HFFc6 (cell line): Measurements from ENCODE around the gene CCSER1. TPM values are rescaled to one million over a fixed set of nuclear protein-coding genes. Genes with fewer than 3 reads are reported as not detected.
"Not testable (repeated sequence)": the region's sequence is repeated elsewhere in the genome, so short reads cannot be mapped to it uniquely, and the experiment has no call there.

ENCODE experiments used
- DNase-seq: peaks from one replicate; pipeline ENCODE4 v3.0.0-alpha.2; 2018
- H3K27ac Mint-ChIP-seq: 2 replicates; pipeline ENCODE4 v1.8.0; 2020; ENCODE audit warnings: mild to moderate bottlenecking, mixed read lengths
- H3K27me3 Mint-ChIP-seq: 2 replicates; pipeline ENCODE4 v1.8.0; 2021; ENCODE audit warnings: mild to moderate bottlenecking, moderate library complexity, mixed read lengths; ENCODE audit not compliant: insufficient read depth
- H3K36me3 Mint-ChIP-seq: 2 replicates; pipeline ENCODE4 v1.8.0; 2021; ENCODE audit warnings: low read depth, mixed read lengths
- H3K4me1 Mint-ChIP-seq: 2 replicates; pipeline ENCODE4 v1.8.0; 2020; ENCODE audit warnings: low read depth, mixed read lengths
- H3K4me3 Mint-ChIP-seq: 2 replicates; pipeline ENCODE4 v1.8.0; 2020; ENCODE audit warnings: mild to moderate bottlenecking, moderate library complexity, mixed read lengths
- H3K9me3 Mint-ChIP-seq: 2 replicates; pipeline ENCODE4 v1.8.0; 2020; ENCODE audit warnings: mild to moderate bottlenecking, mixed read lengths
- CTCF ChIP-seq: fragments of 200-600 bp; sonication (generic); IDR thresholded peaks from 2 replicates; pipeline ENCODE4 v1.5.0; 2021; ENCODE audit warnings: antibody characterized with exemption, mild to moderate bottlenecking
- total RNA-seq, 6 experiments: library from RNA; stranded (reverse); fragmentation: NEBNext Ultra II Directional; extraction: Animal tissue kit (Norgen Biotek cat#: 25700); gene quantifications; 2 replicates in 1 of 6; 3 replicates in 5 of 6; pipeline ENCODE4 v1.2.3, GENCODE V29; 2021

CCSER1 gene
- total RNA-seq, 6 experiments from 2014 or later: not detected

GRCh38 chr4:91170768-91171167 lies 1043.6 kb downstream of the CCSER1 start:
- H3K27ac Mint-ChIP-seq: no peak overlapping the region
- H3K27me3 Mint-ChIP-seq: no peaks in the 10 kb centered on the region
- H3K4me3 Mint-ChIP-seq: no peak overlapping the region
- TF ChIP-seq CTCF: no peak
- H3K9me3 Mint-ChIP-seq: peaks cover 23% of the 10 kb centered on the region
- H3K36me3 Mint-ChIP-seq: no peaks in the 10 kb centered on the region
- no peak for DNase-seq
- H3K4me1 Mint-ChIP-seq: no peaks in the 10 kb centered on the region

GRCh38 chr4:91171217-91171616 lies 1044.0 kb downstream of the CCSER1 start:
- H3K36me3 Mint-ChIP-seq: no peaks in the 10 kb centered on the region
- no peaks in the 10 kb centered on the region for H3K4me1 Mint-ChIP-seq
- no peaks in the 10 kb centered on the region for H3K27me3 Mint-ChIP-seq
- no peak for DNase-seq
- H3K9me3 Mint-ChIP-seq: peaks cover 28% of the 10 kb centered on the region
- H3K4me3 Mint-ChIP-seq: no peak overlapping the region
- no peak overlapping the region for H3K27ac Mint-ChIP-seq
- no peak for TF ChIP-seq CTCF

- not testable (repeated sequence) for H3K36me3 Mint-ChIP-seq, H3K4me1 Mint-ChIP-seq, H3K4me3 Mint-ChIP-seq, H3K27me3 Mint-ChIP-seq, DNase-seq, H3K27ac Mint-ChIP-seq
- peaks cover 36% of the 10 kb centered on the region for H3K9me3 Mint-ChIP-seq
Measured at GRCh38 chr4:91185061-91185460, 1057.9 kb downstream of the CCSER1 start.

DNA sequence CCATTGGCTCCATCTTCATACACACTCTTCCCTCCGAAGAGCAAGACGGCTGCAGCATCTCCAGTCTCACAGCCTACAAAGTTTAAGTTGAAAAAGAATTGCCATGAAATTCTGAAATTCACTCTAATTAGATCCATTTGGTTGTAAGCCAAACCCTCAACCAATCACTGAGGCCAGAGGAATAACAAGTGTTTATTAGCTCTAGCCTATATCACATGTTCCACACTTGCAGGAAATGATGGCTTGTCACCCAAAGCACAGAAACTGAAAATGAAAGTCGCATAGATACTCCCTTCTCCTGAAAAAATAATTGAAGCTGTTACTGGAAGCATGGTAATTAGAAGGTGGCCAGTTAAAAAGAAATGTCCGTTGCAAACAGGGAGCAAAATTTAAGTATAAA lies 1071.8 kb downstream of the CCSER1 start:
- Mint-ChIP-seq H3K36me3 (no peaks in the 10 kb centered on the region), H3K4me1 (no peaks in the 10 kb centered on the region), H3K4me3 (no peak overlapping the region), H3K9me3 (peaks cover 12% of the 10 kb centered on the region), H3K27ac (no peak overlapping the region), H3K27me3 (no peaks in the 10 kb centered on the region)
- no peak for TF ChIP-seq CTCF
- no peak for DNase-seq

- TF ChIP-seq CTCF: no peak
- Mint-ChIP-seq H3K4me1 (no peaks in the 10 kb centered on the region), H3K27ac (no peak overlapping the region), H3K9me3 (peaks cover 14% of the 10 kb centered on the region), H3K36me3 (no peaks in the 10 kb centered on the region), H3K4me3 (no peak overlapping the region), H3K27me3 (no peaks in the 10 kb centered on the region)
- DNase-seq: no peak
Measured at GRCh38 chr4:91207535-91207934, 1080.3 kb downstream of the CCSER1 start.

DNA sequence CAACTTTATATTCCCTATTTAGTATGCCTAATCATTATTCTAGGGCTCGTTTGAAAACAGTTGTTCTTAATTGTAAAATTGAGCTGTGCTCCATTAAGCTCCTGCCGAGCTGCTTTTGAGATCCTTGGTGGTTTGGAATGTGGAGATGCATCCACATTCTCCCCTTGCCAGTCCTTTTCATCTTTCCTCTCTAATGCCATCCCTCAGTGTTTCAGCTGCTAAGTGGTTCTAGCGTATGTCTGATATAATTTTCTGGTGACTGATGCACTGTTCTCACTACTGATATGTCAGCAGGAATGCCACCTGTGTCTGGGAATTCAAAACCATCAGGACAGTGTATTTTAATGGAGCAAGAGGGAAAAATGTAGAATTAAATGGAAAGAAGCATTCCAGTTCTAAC lies 1085.0 kb downstream of the CCSER1 start:
- DNase-seq: no peak
- no peak for TF ChIP-seq CTCF
- no peaks in the 10 kb centered on the region for H3K4me1 Mint-ChIP-seq
- no peak overlapping the region for H3K4me3 Mint-ChIP-seq
- H3K36me3 Mint-ChIP-seq: no peaks in the 10 kb centered on the region; the same call in 1 of the 2 replicates
- peaks cover 22% of the 10 kb centered on the region for H3K9me3 Mint-ChIP-seq
- H3K27me3 Mint-ChIP-seq: no peaks in the 10 kb centered on the region
- no peak overlapping the region for H3K27ac Mint-ChIP-seq

DNA sequence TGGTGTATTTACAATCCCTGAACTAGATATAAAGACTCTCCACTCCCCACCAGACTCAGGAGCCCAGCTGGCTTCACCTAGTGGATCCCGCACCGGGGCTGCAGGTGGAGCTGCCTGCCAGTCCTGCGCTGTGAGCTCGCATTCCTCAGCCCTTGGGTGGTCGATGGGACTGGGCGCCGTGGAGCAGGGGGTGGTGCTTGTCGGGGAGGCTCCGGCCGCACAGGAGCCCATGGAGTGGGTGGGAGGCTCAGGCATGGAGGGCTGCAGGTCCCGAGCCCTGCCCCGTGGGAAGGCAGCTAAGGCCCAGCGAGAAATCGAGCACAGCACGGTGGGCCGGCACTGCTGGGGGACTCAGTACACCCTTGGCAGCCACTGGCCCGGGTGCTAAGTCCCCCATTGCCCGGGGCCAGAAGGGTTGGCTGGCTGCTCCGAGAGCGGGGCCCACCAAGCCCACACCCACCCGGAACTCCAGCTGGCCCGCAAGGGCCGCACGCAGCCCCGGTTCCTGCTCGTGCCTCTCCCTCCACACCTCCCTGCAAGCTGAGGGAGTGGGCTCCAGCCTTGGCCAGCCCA lies 1090.7 kb downstream of the CCSER1 start:
- not testable (repeated sequence) for H3K4me1 Mint-ChIP-seq, H3K27ac Mint-ChIP-seq, H3K4me3 Mint-ChIP-seq, DNase-seq, H3K27me3 Mint-ChIP-seq, H3K36me3 Mint-ChIP-seq
- peaks cover 22% of the 10 kb centered on the region for H3K9me3 Mint-ChIP-seq
